Globus pallidus (tissue), 1 donor: ENCODE data around the gene MSMB.
"Not testable (repeated sequence)": the region's sequence is repeated elsewhere in the genome, so short reads cannot be mapped to it uniquely, and the experiment has no call there.

ENCODE experiments used
- DNase-seq: peaks from one replicate; pipeline ENCODE4 v3.0.0-alpha.2; 2015; ENCODE audit warnings: low spot score

The MSMB gene

GRCh38 chr10:46046261-46046660 lies at the start of gene MSMB:
Gene MSMB (minus strand): TSS chr10:46046269. CDS start chr10:46046237, 32 bp downstream.
- DNase-seq = no peak

- DNase-seq = no peak
These were observed 49.1 kb upstream of the MSMB start for GRCh38 chr10:46094931-46095750.

GRCh38 chr10:46094197-46094500 lies 48.1 kb upstream of the MSMB start:
- no peak for DNase-seq

GRCh38 chr10:46093316-46094196 lies 47.5 kb upstream of the MSMB start:
- DNase-seq = not testable (repeated sequence)

- DNase-seq = no peak
These were observed 46.5 kb upstream of the MSMB start for GRCh38 chr10:46092524-46093081.

GRCh38 chr10:46091828-46092523 lies 45.9 kb upstream of the MSMB start:
- DNase-seq = no peak

GRCh38 chr10:46091080-46091827 lies 45.2 kb upstream of the MSMB start:
- DNase-seq = no peak

- DNase-seq = no peak
These were observed 44.3 kb upstream of the MSMB start for GRCh38 chr10:46090258-46090812.

GRCh38 chr10:46087381-46087780 lies 41.3 kb upstream of the MSMB start:
- DNase-seq = not testable (repeated sequence)

- no peak for DNase-seq
These were observed 38.5 kb upstream of the MSMB start for GRCh38 chr10:46084321-46085165.

GRCh38 chr10:46080886-46081285 lies 34.8 kb upstream of the MSMB start:
- no peak for DNase-seq

GRCh38 chr10:46079831-46080585 lies 33.9 kb upstream of the MSMB start:
- no peak for DNase-seq

- DNase-seq = no peak
These were observed 31.8 kb upstream of the MSMB start for GRCh38 chr10:46077731-46078413.

GRCh38 chr10:46077141-46077554 lies 31.1 kb upstream of the MSMB start:
- no peak for DNase-seq

- no peak for DNase-seq
These were observed 29.8 kb upstream of the MSMB start for GRCh38 chr10:46075869-46076268.

- no peak for DNase-seq
These were observed 28.3 kb upstream of the MSMB start for GRCh38 chr10:46074196-46074946.

- DNase-seq = no peak
These were observed 27.5 kb upstream of the MSMB start for GRCh38 chr10:46073564-46073963.

- no peak for DNase-seq
These were observed 24.7 kb upstream of the MSMB start for GRCh38 chr10:46070749-46071148.
